NCI-H2029 (cell line): ENCODE results near the gene FARP1.

Experiments used
- DNase-seq: peaks from one replicate; lab custom pipeline; 2025; lab: John Stamatoyannopoulos, UW

FARP1 gene

GRCh38 chr13:98334620-98335205 lies 191.8 kb downstream of the FARP1 start:
- no peak for DNase-seq

- DNase-seq, result no peak
Measured at GRCh38 chr13:98335721-98336120, 192.8 kb downstream of the FARP1 start.

GRCh38 chr13:98338310-98338709 lies 195.4 kb downstream of the FARP1 start:
- DNase-seq, result no peak

- no peak for DNase-seq
Measured at GRCh38 chr13:98339684-98340425, 197.0 kb downstream of the FARP1 start.

GRCh38 chr13:98342953-98343352 lies 200.1 kb downstream of the FARP1 start:
- no peak for DNase-seq

GRCh38 chr13:98343461-98343860 lies 200.6 kb downstream of the FARP1 start:
- no peak for DNase-seq

- no peak for DNase-seq
Measured at GRCh38 chr13:98344392-98344791, 201.5 kb downstream of the FARP1 start.

- DNase-seq, result no peak
Measured at GRCh38 chr13:98345107-98345935, 202.4 kb downstream of the FARP1 start.

- no peak for DNase-seq
Measured at GRCh38 chr13:98346904-98347636, 204.2 kb downstream of the FARP1 start.

GRCh38 chr13:98347756-98348155 lies 204.9 kb downstream of the FARP1 start:
- DNase-seq, result no peak

GRCh38 chr13:98348466-98349200 lies 205.7 kb downstream of the FARP1 start:
- DNase-seq, result no peak

- no peak for DNase-seq
Measured at GRCh38 chr13:98349731-98350305, 206.9 kb downstream of the FARP1 start.

GRCh38 chr13:98350746-98351330 lies 207.9 kb downstream of the FARP1 start:
- no peak for DNase-seq

GRCh38 chr13:98351636-98352035 lies 208.7 kb downstream of the FARP1 start:
- DNase-seq, result no peak

- DNase-seq, result no peak
Measured at GRCh38 chr13:98352226-98352625, 209.3 kb downstream of the FARP1 start.

GRCh38 chr13:98353750-98354149 lies 210.9 kb downstream of the FARP1 start:
- DNase-seq, result no peak

- DNase-seq, result no peak
Measured at GRCh38 chr13:98358937-98359336, 216.0 kb downstream of the FARP1 start.

GRCh38 chr13:98360545-98360944 lies 217.7 kb downstream of the FARP1 start:
- DNase-seq, result no peak

GRCh38 chr13:98363326-98363725 lies 220.4 kb downstream of the FARP1 start:
- no peak for DNase-seq

GRCh38 chr13:98364179-98364578 lies 221.3 kb downstream of the FARP1 start:
- DNase-seq, result no peak

GRCh38 chr13:98364647-98365046 lies 221.8 kb downstream of the FARP1 start:
- no peak for DNase-seq
